GM12891 (cell line): ENCODE results near the gene AFAP1L2.

Experiments
- POLR2A ChIP-seq: IDR thresholded peaks from 2 replicates; pipeline ENCODE4 v1.6.1; 2011; ENCODE audit warnings: low read depth, low read length, control low read depth
- POLR2AphosphoS5 ChIP-seq: IDR thresholded peaks from 2 replicates; pipeline ENCODE4 v1.6.1; 2011; ENCODE audit warnings: low read depth, low read length, control low read depth

- TF ChIP-seq POLR2A (no peak), POLR2AphosphoS5 (no peak)
Observed at GRCh38 chr10:114389426-114389825, 14.9 kb downstream of the AFAP1L2 start.
